Loucy (cell line): ENCODE measurements around the gene TBC1D3C.
"Not testable (repeated sequence)": the region's sequence is repeated elsewhere in the genome, so short reads cannot be mapped to it uniquely, and the experiment has no call there.

Experiments
- EZH2phosphoT487 ChIP-seq: fragments of 200-600 bp; IDR thresholded peaks from 2 replicates; pipeline ENCODE4 v1.6.1; 2018; ENCODE audit warnings: antibody characterized with exemption, mild to moderate bottlenecking, moderate library complexity, borderline replicate concordance
- TF ChIP-seq, protein P1 (sequence below): fragments of 200-600 bp; sonication (generic); conservative IDR thresholded peaks from 2 replicates; pipeline ENCODE4 v1.5.1; 2014; ENCODE audit warnings: mild to moderate bottlenecking, antibody characterized with exemption, low read length

DNA sequence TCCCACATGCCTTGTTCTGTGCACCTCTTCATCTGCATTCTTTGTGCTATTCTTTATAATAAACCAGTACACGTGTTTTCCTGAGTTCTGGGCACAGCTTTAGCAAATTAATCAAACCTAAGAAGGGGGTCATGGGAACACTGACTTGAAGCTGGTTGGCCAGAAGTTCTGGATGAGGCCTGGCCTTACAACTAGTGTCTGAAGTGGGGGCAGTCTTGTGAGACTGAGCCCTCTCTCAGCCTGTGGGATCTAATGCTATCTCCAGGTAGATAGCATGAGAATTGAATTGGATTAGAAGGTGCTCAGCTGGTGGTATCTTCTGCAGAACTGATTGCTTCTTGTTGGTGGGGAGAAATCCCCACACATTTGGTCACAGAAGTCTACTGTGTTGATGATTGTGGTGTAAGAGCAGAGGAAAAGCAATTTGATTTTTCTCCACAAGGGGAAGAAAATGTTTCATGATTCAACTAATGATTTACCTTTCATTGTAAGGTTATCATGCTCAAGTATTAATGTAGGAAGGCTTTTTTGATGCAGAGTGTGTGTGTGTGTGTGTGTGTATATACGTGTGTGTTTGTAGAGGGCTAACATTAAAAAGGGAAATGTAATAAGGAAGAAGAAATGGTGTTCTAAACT lies 25.7 kb upstream of the TBC1D3C start:
- TF ChIP-seq, protein P1, sequence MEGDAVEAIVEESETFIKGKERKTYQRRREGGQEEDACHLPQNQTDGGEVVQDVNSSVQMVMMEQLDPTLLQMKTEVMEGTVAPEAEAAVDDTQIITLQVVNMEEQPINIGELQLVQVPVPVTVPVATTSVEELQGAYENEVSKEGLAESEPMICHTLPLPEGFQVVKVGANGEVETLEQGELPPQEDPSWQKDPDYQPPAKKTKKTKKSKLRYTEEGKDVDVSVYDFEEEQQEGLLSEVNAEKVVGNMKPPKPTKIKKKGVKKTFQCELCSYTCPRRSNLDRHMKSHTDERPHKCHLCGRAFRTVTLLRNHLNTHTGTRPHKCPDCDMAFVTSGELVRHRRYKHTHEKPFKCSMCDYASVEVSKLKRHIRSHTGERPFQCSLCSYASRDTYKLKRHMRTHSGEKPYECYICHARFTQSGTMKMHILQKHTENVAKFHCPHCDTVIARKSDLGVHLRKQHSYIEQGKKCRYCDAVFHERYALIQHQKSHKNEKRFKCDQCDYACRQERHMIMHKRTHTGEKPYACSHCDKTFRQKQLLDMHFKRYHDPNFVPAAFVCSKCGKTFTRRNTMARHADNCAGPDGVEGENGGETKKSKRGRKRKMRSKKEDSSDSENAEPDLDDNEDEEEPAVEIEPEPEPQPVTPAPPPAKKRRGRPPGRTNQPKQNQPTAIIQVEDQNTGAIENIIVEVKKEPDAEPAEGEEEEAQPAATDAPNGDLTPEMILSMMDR, result not testable (repeated sequence)
- not testable (repeated sequence) for TF ChIP-seq EZH2phosphoT487
